Loucy (cell line): ENCODE results near the gene MOV10.

Source experiments
- EZH2phosphoT487 ChIP-seq: fragments of 200-600 bp; IDR thresholded peaks from 2 replicates; pipeline ENCODE4 v1.6.1; 2018; ENCODE audit warnings: antibody characterized with exemption, mild to moderate bottlenecking, moderate library complexity, borderline replicate concordance
- TF ChIP-seq, protein P1 (sequence below): fragments of 200-600 bp; sonication (generic); conservative IDR thresholded peaks from 2 replicates; pipeline ENCODE4 v1.5.1; 2014; ENCODE audit warnings: mild to moderate bottlenecking, antibody characterized with exemption, low read length

DNA sequence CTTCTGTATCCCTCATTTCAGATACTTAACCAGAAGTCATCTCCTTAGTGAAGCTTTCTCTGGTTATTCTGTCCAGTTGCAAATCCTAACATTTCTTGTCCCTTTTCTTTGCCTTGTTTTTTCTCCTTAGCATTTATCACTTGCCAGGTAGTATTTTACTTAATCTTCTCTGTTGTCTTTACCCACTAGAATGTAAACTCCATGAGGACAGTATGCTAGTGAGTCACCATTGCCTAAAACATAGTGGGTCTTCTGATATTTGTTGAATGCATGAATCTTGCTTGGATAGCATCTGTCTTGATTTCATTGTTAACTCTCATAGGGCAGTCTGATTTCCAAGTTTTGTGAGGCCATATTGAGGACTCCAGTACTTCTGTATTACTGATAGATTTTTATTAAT is 45.2 kb upstream of the MOV10 start:
- TF ChIP-seq, protein P1, sequence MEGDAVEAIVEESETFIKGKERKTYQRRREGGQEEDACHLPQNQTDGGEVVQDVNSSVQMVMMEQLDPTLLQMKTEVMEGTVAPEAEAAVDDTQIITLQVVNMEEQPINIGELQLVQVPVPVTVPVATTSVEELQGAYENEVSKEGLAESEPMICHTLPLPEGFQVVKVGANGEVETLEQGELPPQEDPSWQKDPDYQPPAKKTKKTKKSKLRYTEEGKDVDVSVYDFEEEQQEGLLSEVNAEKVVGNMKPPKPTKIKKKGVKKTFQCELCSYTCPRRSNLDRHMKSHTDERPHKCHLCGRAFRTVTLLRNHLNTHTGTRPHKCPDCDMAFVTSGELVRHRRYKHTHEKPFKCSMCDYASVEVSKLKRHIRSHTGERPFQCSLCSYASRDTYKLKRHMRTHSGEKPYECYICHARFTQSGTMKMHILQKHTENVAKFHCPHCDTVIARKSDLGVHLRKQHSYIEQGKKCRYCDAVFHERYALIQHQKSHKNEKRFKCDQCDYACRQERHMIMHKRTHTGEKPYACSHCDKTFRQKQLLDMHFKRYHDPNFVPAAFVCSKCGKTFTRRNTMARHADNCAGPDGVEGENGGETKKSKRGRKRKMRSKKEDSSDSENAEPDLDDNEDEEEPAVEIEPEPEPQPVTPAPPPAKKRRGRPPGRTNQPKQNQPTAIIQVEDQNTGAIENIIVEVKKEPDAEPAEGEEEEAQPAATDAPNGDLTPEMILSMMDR = no peak
- no peak for TF ChIP-seq EZH2phosphoT487
